GM23248 (cell line): ENCODE results near the gene SPINK1.

Source experiments
- EZH2 ChIP-seq: fragments of 200-600 bp; sonication (generic); IDR thresholded peaks from 2 replicates; pipeline ENCODE4 v1.6.1; 2018; ENCODE audit warnings: antibody characterized with exemption, mild to moderate bottlenecking; ENCODE audit not compliant: insufficient read depth, poor library complexity, severe bottlenecking
- EZH2phosphoT487 ChIP-seq: fragments of 200-600 bp; sonication (generic); IDR thresholded peaks from 2 replicates; pipeline ENCODE4 v1.6.1; 2018; ENCODE audit warnings: antibody characterized with exemption, moderate library complexity, mild to moderate bottlenecking, low read depth; ENCODE audit not compliant: insufficient read depth

GRCh38 chr5:147863454-147864158 is 32.1 kb upstream of the SPINK1 start:
- TF ChIP-seq EZH2 = no peak
- TF ChIP-seq EZH2phosphoT487 = no peak
